HepG2 (cell line): ENCODE measurements around the gene ANKRD17. TPM values are rescaled to one million over a fixed set of nuclear protein-coding genes. Genes with fewer than 3 reads are reported as not detected.

Experiments used
- AKNA ChIP-seq: sonication (generic); formaldehyde crosslinking; IDR thresholded peaks from 2 replicates; pipeline ENCODE4 v1.4.0; 2020; ENCODE audit warnings: missing genetic modification reagents, borderline replicate concordance
- HDAC6 ChIP-seq: fragments of 200-600 bp; sonication (generic); IDR thresholded peaks from 2 replicates; pipeline ENCODE4 v1.7.0; 2017; ENCODE audit warnings: mild to moderate bottlenecking, antibody characterized with exemption, low read length, low read depth
- HMG20B ChIP-seq: conservative IDR thresholded peaks from 2 replicates; pipeline ENCODE4 v1.6.1; 2016; ENCODE audit warnings: missing genetic modification reagents, missing compliant biosample characterization
- HOMEZ ChIP-seq: IDR thresholded peaks from 2 replicates; pipeline ENCODE4 v1.6.1; 2016; ENCODE audit warnings: low read depth
- IRX3 ChIP-seq: sonication (generic); formaldehyde crosslinking; IDR thresholded peaks from 2 replicates; pipeline ENCODE4 v1.8.1; 2023; ENCODE audit warnings: mild to moderate bottlenecking, low read depth, missing genetic modification reagents, borderline replicate concordance
- KDM6A ChIP-seq: IDR thresholded peaks from 2 replicates; pipeline ENCODE4 v1.6.1; 2016; ENCODE audit warnings: low read depth
- MLX ChIP-seq: IDR thresholded peaks from 2 replicates; pipeline ENCODE4 v1.6.1; 2016
- PCBP2 ChIP-seq: fragments of 200-400 bp; formaldehyde crosslinking; optimal IDR thresholded peaks from 2 replicates; pipeline ENCODE3; 2018; ENCODE audit warnings: low read length, low read depth; ENCODE audit not compliant: poor library complexity, severe bottlenecking
- SRSF9 ChIP-seq: fragments of 200-400 bp; formaldehyde crosslinking; IDR thresholded peaks from 2 replicates; pipeline ENCODE4 v1.6.1; 2018; ENCODE audit warnings: borderline replicate concordance, mild to moderate bottlenecking, low read depth, low read length; ENCODE audit not compliant: insufficient read depth, poor library complexity, severe bottlenecking
- TBX3 ChIP-seq: fragments of 450-650 bp; IDR thresholded peaks from 2 replicates; pipeline ENCODE4 v1.6.1; 2017; ENCODE audit warnings: antibody characterized with exemption, mild to moderate bottlenecking, inconsistent platforms, borderline replicate concordance
- WIZ ChIP-seq: sonication (generic); formaldehyde crosslinking; IDR thresholded peaks from 2 replicates; pipeline ENCODE4 v1.5.1; 2020; ENCODE audit warnings: mild to moderate bottlenecking, missing genetic modification reagents
- ZBTB4 ChIP-seq: sonication (generic); formaldehyde crosslinking; IDR thresholded peaks from 2 replicates; pipeline ENCODE4 v1.4.0; 2020; ENCODE audit warnings: missing genetic modification reagents, mild to moderate bottlenecking, borderline replicate concordance
- ZNF235 ChIP-seq: sonication (generic); formaldehyde crosslinking; IDR thresholded peaks from 2 replicates; pipeline ENCODE4 v1.8.1; 2023; ENCODE audit warnings: mild to moderate bottlenecking, missing genetic modification reagents, borderline replicate concordance
- ZNF335 ChIP-seq: sonication (generic); formaldehyde crosslinking; IDR thresholded peaks from 2 replicates; pipeline ENCODE4 v1.4.0; 2020; ENCODE audit warnings: missing genetic modification reagents
- ZNF530 ChIP-seq: sonication (generic); formaldehyde crosslinking; IDR thresholded peaks from 2 replicates; pipeline ENCODE4 v1.5.0; 2020; ENCODE audit warnings: low read depth, mild to moderate bottlenecking, missing genetic modification reagents
- polyA plus RNA-seq, 8 experiments: library from polyadenylated mRNA; depleted of rRNA in 3 of 8; stranded (reverse) in 7 of 8; unstranded in 1 of 8; fragments of >200 nt; fragmentation: Illumina TruSeq in 4 of 8; extraction: Trizol in 4 of 8; gene quantifications; 2 replicates each; pipeline versions ENCODE4 v1.2.1 to v1.2.3, GENCODE V29; 2011 to 2016; ENCODE audit warnings: low read depth in 4 of 8, missing spikeins in 1 of 8, mixed read lengths in 1 of 8; ENCODE audit not compliant: insufficient read depth in 1 of 8
- total RNA-seq, 5 experiments: library from RNA; depleted of rRNA; stranded (reverse); fragments of >200 nt; fragmentation: Illumina TruSeq; extraction: Trizol; gene quantifications; 2 replicates each; pipeline ENCODE4 v1.2.3, GENCODE V29; 2016; ENCODE audit warnings: low read depth in 1 of 5
- TF ChIP-seq, protein P1 (sequence below): sonication (generic); formaldehyde crosslinking; IDR thresholded peaks from 2 replicates; pipeline ENCODE4 v1.5.0; 2020; ENCODE audit warnings: missing genetic modification reagents

The ANKRD17 gene
- total and polyA plus RNA-seq, 2 of the 13 experiments (the other 11 are each of a cell fraction or from before 2014, with no cell fraction given) = 55.7 to 61.1 TPM

- TF ChIP-seq HDAC6 = no peak
- peak; percentile 93; the same call in 1 of the 2 replicates for TF ChIP-seq ZBTB4 (CRISPR knock-in tag)
- no peak for TF ChIP-seq MLX (CRISPR knock-in tag)
- TF ChIP-seq ZNF235 (CRISPR knock-in tag) = peak; percentile 98
- no peak for TF ChIP-seq KDM6A (CRISPR knock-in tag)
- no peak for TF ChIP-seq SRSF9
- TF ChIP-seq HOMEZ (CRISPR knock-in tag) = peak; percentile 53; the same call in 1 of the 2 replicates
- TF ChIP-seq ZNF335 (CRISPR knock-in tag) = peak; percentile 71; the same call in 1 of the 2 replicates
- 0 out of 2 replicates have a peak, but pooled peaks have one; percentile 92 for TF ChIP-seq WIZ
- TF ChIP-seq, protein P1, sequence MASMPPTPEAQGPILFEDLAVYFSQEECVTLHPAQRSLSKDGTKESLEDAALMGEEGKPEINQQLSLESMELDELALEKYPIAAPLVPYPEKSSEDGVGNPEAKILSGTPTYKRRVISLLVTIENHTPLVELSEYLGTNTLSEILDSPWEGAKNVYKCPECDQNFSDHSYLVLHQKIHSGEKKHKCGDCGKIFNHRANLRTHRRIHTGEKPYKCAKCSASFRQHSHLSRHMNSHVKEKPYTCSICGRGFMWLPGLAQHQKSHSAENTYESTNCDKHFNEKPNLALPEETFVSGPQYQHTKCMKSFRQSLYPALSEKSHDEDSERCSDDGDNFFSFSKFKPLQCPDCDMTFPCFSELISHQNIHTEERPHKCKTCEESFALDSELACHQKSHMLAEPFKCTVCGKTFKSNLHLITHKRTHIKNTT (CRISPR knock-in tag) = no peak
- peak; percentile 38; the same call in 1 of the 2 replicates for TF ChIP-seq HMG20B (CRISPR knock-in tag)
- no peak for TF ChIP-seq IRX3 (CRISPR knock-in tag)
- 0 out of 2 replicates have a peak, but pooled peaks have one; percentile 75 for TF ChIP-seq ZNF530 (CRISPR knock-in tag)
- TF ChIP-seq TBX3 = peak; percentile 9; the same call in 1 of the 2 replicates
- TF ChIP-seq PCBP2 = no peak
- TF ChIP-seq AKNA (CRISPR knock-in tag) = no peak
Measured at GRCh38 chr4:73069338-73070073, 189.1 kb downstream of the ANKRD17 start, which contains the start of gene COX18 (continued).
